HL-60/S4 treated with phorbol 12-myristate 13-acetate at 8.2 ng/mL for 4 days and 3 days (cell line): ENCODE measurements around the gene EEFSEC.

Source experiments
- in situ Hi-C: fragments of 300-500 bp; cut with MboI; formaldehyde crosslinking; loops from 2 replicates; pipeline ENCODE4 v1.15.0; 2022; ENCODE audit warnings: low sequenced_read_pairs

EEFSEC gene

GRCh38 chr3:128283421-128283820 is 130.1 kb downstream of the EEFSEC start:
- in situ Hi-C loops: no loop called here

GRCh38 chr3:128285042-128285966 is 132.0 kb downstream of the EEFSEC start:
- in situ Hi-C loops: no loop called here

- in situ Hi-C loops: no loop called here
Measured at GRCh38 chr3:128285967-128286321, 132.7 kb downstream of the EEFSEC start.

GRCh38 chr3:128286691-128287090 is 133.4 kb downstream of the EEFSEC start:
- in situ Hi-C loops: no loop called here

- in situ Hi-C loops: no loop called here
Measured at GRCh38 chr3:128287216-128287615, 133.9 kb downstream of the EEFSEC start.

- in situ Hi-C loops: no loop called here
Measured at GRCh38 chr3:128289534-128289933, 136.3 kb downstream of the EEFSEC start.

- in situ Hi-C loops: no loop called here
Measured at GRCh38 chr3:128290484-128290883, 137.2 kb downstream of the EEFSEC start.

GRCh38 chr3:128293930-128294329 is 140.6 kb downstream of the EEFSEC start:
- in situ Hi-C loops: no loop called here

- in situ Hi-C loops: no loop called here
Measured at GRCh38 chr3:128294999-128295468, 141.8 kb downstream of the EEFSEC start.

GRCh38 chr3:128296469-128297251 is 143.4 kb downstream of the EEFSEC start:
- in situ Hi-C loops: no loop called here

GRCh38 chr3:128297401-128298138 is 144.3 kb downstream of the EEFSEC start:
- in situ Hi-C loops: no loop called here

- in situ Hi-C loops: no loop called here
Measured at GRCh38 chr3:128301186-128302023, 148.1 kb downstream of the EEFSEC start.

- in situ Hi-C loops: no loop called here
Measured at GRCh38 chr3:128306481-128306880, 153.2 kb downstream of the EEFSEC start.

GRCh38 chr3:128307029-128307633 is 153.8 kb downstream of the EEFSEC start:
- in situ Hi-C loops: no loop called here

- in situ Hi-C loops: no loop called here
Measured at GRCh38 chr3:128307781-128308469, 154.6 kb downstream of the EEFSEC start.

- in situ Hi-C loops: no loop called here
Measured at GRCh38 chr3:128309026-128309425, 155.7 kb downstream of the EEFSEC start.

- in situ Hi-C loops: no loop called here
Measured at GRCh38 chr3:128310286-128311058, 157.2 kb downstream of the EEFSEC start.

GRCh38 chr3:128311441-128311844 is 158.2 kb downstream of the EEFSEC start:
- in situ Hi-C loops: no loop called here
